Measurements from ENCODE around the gene SPAG9.
A peak's percentile ranks its signal among the peaks of the same experiment; 100 is the strongest.

Gene SPAG9

DNA sequence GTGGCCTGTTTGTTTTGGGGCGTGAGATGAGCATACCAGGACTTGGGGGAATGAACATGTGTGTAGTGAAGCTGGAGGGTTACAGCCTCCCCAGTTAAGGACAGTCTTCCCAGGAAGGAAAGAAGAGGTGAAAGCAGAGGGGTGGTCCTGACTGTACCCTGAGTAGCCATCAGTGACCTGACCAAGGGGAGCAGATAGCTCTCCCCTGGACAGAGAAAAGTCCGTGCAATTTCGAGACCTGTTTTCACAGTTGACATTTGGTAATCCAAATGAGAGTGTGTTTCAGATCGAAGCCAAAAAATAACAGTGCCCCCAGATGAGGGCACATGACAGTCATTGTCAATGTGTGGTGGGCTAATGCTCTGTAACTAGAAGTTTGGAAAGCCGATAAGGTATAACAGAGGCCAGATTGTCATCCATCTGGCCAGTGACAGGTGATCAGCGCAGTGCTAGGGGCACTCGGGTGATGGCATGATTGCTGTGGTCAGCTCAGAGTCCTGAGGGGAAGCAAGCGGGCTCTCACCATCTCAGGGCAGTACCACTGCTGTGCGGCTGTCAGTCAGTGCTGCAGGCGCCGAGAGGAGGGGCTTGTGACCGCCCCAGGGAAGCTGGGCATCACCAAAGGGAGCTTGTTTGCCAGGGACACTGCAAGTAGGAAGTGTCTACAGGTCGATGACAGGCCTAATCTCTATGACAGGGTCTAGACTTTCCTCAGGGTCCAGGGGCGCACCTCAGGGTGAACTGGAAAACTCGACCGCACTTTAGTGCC, 44.4 kb upstream of the SPAG9 start:
- H3K4me3 ChIP-seq (ENCODE audit: control insufficient read depth, low read depth, low read length): peak overlapping the region; percentile 91
- TF ChIP-seq, protein P1, sequence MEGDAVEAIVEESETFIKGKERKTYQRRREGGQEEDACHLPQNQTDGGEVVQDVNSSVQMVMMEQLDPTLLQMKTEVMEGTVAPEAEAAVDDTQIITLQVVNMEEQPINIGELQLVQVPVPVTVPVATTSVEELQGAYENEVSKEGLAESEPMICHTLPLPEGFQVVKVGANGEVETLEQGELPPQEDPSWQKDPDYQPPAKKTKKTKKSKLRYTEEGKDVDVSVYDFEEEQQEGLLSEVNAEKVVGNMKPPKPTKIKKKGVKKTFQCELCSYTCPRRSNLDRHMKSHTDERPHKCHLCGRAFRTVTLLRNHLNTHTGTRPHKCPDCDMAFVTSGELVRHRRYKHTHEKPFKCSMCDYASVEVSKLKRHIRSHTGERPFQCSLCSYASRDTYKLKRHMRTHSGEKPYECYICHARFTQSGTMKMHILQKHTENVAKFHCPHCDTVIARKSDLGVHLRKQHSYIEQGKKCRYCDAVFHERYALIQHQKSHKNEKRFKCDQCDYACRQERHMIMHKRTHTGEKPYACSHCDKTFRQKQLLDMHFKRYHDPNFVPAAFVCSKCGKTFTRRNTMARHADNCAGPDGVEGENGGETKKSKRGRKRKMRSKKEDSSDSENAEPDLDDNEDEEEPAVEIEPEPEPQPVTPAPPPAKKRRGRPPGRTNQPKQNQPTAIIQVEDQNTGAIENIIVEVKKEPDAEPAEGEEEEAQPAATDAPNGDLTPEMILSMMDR (IDR thresholded peaks at IDR 0.05; ENCODE audit: control insufficient read depth, insufficient read depth, low read depth, low read length, missing control alignments): no peak
- DNase-seq (ENCODE audit: low read depth): no peak

DNA sequence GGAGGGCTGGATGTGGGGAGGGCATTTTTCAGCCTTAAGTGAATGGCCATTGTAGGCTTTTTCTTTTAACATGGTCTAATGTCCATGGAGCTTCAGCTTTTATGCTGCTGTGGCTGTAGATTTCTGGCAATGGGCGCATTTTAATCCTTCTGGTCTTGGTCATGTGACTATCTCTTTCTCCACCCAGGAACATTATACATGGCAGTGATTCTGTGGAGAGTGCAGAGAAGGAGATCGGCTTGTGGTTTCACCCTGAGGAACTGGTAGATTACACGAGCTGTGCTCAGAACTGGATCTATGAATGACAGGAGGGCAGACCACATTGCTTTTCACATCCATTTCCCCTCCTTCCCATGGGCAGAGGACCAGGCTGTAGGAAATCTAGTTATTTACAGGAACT, 40.9 kb upstream of the SPAG9 start:
- DNase-seq (ENCODE audit: low read depth): no peak
- TF ChIP-seq, protein P1 (IDR thresholded peaks at IDR 0.05; ENCODE audit: control insufficient read depth, insufficient read depth, low read depth, low read length, missing control alignments): no peak
- no peak overlapping the region for H3K4me3 ChIP-seq (ENCODE audit: control insufficient read depth, low read depth, low read length)

DNA sequence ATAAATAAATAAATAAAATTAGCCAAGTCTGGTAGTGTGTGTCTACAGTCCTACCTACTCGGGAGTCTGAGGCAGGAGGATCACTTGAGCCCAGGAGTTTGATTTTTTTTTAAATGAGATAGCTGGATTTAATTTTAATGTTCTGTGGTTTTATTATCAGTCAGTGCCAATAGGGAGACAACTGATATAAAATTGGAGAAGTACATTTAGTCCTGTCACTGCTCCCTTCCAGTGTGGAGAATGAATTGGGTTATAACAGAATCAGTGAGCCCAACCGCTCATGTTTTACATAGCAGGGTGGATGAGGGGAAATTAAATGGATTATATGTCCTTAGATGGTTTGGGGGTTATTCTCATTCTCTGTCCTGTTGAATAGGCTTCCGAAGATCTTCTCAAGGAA, 38.9 kb upstream of the SPAG9 start:
- no peak for DNase-seq (ENCODE audit: low read depth)
- H3K4me3 ChIP-seq (ENCODE audit: control insufficient read depth, low read depth, low read length): no peak overlapping the region
- TF ChIP-seq, protein P1 (IDR thresholded peaks at IDR 0.05; ENCODE audit: control insufficient read depth, insufficient read depth, low read depth, low read length, missing control alignments): no peak

- DNase-seq (ENCODE audit: low read depth): no peak
- TF ChIP-seq, protein P1 (IDR thresholded peaks at IDR 0.05; ENCODE audit: control insufficient read depth, insufficient read depth, low read depth, low read length, missing control alignments): no peak
- H3K4me3 ChIP-seq (ENCODE audit: control insufficient read depth, low read depth, low read length): no peak overlapping the region
Observed at GRCh38 chr17:51155416-51155815, 34.7 kb upstream of the SPAG9 start.

DNA sequence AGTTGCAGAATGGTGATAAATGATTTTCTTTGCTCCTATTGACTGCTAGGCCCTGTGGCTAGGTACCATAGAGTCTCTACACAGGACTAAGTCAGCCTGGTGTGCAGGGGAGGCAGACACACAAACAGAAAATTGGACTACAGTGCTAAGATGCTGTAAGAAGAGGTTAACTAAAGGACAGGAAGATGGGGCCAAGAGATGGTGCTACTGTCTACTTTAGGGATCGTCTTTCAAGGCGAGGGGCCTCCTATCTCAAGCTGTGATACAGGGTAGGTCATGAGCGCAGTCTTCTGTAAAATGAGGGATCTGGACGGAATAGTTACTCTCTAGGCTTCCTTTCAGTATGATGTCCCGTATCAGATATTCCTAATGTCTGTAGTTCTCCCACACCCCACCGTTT, 33.5 kb upstream of the SPAG9 start:
- TF ChIP-seq, protein P1 (IDR thresholded peaks at IDR 0.05; ENCODE audit: control insufficient read depth, insufficient read depth, low read depth, low read length, missing control alignments): no peak
- peak overlapping the region; percentile 95 for H3K4me3 ChIP-seq (ENCODE audit: control insufficient read depth, low read depth, low read length)
- no peak for DNase-seq (ENCODE audit: low read depth)

DNA sequence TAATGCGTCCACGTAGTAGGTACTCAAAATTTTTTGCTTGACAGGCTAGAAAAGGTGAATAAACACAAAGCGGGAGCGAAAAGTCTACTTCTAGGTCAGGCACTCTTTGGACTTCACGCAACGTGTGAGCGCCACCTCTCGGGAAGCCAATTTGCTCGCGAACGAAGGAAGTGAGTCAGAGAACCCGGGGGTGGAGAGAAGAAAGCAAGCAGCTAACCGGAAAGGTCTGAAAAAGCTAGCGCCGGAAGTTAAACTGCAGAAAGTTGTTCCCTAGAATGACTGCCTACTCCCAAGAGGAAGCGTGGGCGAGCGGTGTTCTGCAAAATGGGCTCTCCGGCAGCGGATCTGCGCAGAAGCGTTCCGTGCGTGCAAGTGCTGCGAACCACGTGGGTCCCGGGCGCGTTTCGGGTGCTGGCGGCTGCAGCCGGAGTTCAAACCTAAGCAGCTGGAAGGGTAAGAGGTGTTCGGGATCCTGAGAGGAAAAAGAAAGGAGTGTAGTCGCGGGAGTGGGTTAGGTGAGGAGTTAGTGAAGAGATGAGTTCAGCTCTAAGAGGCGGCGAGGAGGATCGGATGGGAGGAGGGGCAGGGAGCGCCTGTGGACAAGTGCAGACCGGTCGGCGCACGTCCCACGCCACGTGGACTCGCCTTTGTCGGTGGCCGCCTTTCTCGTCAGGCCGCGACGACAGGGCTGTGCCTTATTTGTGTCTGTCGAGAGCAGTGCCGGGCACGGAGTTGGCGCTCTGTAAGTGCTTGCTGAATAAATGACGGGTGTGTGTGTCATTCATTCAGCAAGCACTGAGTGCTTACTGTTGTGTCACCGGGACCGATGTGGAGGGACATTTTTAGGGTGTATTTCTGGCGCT, 32.8 kb upstream of the SPAG9 start, which contains the start of gene NME1:
NME1 (plus strand) TSS at position 350 of the 863 bp plus-strand sequence. CDS start 2,096 bp downstream, outside the sequence.
- DNase-seq (ENCODE audit: low read depth): peak; percentile 99
- H3K4me3 ChIP-seq (ENCODE audit: control insufficient read depth, low read depth, low read length): peak within 1 kb of the TSS; percentile 95
- TF ChIP-seq, protein P1 (IDR thresholded peaks at IDR 0.05; ENCODE audit: control insufficient read depth, insufficient read depth, low read depth, low read length, missing control alignments): peak; percentile 88
